Kidney capillary endothelial cell (primary cell): Measurements from ENCODE around the gene MEIG1.
"Not testable (repeated sequence)": the region's sequence is repeated elsewhere in the genome, so short reads cannot be mapped to it uniquely, and the experiment has no call there.

ENCODE experiments used
- DNase-seq: peaks from one replicate; pipeline ENCODE4 v3.0.0-alpha.2; 2018; ENCODE audit warnings: low spot score

Gene MEIG1, protein sequence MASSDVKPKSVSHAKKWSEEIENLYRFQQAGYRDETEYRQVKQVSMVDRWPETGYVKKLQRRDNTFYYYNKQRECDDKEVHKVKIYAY

DNA sequence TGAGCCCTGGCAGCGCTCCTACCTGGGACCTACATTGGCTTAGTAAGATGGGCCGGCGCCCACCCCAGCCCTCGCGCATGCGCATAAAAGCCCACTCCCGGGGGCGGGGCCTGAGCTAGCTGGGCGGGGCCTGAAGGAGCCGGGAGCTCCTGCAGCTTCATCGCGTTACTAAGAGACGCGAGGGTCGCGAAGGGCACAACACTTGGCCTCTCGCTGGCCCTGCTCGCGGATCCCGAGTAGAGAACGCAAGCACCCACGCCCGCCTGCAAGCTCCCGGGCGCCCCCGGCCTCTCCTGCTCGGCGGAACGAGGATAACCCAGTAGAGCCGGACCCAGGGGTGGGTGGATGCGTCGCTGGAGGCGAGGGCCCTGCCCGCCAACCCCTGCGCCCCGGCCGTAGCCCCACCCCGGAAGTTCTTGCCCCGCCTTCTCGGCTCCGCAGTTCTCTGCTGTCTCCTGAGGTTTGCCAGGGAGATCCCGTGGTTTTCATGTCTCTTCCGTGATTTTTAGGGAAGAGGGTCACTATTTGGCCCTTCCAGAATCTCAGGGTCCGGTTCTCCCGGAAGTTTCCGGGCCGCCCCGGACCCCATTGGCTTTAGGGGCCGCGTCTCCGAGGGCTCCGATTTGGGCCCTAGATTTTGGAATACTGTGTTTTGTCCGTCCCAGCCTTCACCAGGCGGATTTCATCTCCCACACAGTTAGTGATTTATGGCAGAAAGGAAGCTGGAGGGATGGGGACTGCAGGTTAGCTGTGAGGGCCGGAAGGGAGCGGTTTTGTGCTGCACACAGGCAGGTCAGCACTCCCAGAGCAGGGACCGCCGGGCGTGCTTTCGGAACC, at the start of gene MEIG1:
MEIG1 (plus strand) TSS at position 168 of the 837 bp plus-strand sequence. CDS start 7,081 bp downstream, outside the sequence.
- DNase-seq = peak; percentile 86

DNA sequence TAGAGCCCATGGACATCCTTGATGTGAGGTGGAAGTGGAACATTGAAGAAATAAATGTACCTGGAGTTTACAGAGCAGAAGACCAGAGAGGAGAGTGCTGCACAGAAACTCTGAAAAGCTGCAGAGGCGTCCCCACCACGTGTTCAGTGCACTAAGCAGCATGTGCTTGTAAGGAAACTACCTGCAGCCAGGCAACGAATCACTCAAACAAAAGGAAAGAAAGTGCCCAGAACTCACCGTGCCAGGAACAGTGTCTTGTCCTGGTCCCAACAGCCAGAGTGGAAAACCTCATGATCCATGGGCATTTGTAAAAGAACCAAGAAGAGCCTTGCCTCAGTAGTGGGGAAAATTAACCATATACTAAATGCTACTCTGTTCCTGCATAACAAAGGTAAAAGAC, 48.2 kb upstream of the MEIG1 start:
- no peak for DNase-seq

DNA sequence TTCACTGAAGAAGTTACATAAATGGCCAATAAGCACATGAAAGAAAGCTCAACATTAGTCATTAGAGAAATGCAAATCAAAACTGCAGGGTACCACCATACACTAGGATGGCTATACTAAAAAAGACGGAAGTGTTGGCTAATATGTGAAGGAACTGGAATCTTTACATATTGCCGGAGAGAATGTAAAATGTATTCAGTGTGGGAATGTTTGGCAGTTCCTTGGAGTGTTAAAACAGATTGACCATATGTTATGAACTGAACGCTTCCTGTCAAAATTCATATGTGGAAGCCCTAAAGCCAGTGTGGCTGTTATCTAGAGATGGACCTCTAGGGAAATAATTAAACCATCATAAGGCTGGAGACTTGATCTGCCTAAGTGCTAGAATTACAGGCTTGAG, 47.4 kb upstream of the MEIG1 start:
- no peak for DNase-seq

DNA sequence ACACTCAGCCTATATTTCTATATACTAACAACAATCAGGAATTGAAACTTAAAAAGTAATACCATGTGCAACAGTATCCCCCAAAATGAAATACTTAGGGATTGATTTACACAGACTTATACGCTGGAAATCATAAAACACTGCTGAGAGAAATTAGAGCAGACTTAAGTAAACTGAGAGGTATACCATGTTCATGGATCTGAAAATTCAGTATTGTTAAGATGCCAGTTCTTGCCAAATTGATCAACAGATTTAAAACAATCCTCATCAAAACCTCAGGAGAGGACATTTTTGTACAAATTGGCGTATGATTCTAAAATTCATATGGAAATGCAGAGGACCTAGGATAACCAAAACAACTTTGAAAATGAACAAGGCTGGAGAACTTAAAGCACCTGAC, 42.6 kb upstream of the MEIG1 start:
- DNase-seq = no peak

DNA sequence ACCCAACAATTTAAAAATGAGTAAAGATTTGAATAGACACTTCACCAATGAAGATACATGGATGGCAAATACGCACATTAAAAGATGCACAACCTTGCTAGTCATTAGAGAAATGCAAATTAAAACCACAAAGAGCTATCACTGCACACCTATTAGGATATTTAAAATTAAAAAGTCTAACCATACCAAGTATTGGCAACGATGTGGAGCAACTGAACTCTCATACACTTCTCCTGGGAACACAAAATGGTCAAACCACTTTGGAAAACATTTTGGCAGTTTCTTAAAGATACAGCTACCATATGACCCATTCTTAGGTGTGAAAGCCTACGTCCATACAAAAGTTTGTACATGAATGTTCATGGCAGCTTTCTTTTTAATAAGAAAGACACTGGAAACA, 41.4 kb upstream of the MEIG1 start:
- no peak for DNase-seq

DNA sequence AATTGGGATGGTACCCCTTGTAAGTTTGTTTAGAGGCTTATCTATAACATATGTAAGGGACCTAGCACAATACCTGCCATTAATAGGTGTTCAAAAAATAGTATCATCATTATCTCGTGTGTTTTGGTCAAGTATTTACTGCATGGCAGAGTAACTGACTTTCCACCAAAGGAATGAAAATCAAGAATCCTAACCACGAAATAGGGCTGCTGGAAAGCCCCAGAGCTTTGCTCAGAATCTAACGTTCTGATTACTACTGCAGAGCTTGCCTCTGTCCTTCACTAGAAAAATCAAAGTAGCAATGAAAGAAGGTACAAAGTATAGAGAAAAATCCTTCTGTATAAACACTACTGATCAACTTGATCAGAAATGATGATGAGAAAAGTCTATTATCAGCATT, 40.2 kb upstream of the MEIG1 start:
- DNase-seq = no peak

DNA sequence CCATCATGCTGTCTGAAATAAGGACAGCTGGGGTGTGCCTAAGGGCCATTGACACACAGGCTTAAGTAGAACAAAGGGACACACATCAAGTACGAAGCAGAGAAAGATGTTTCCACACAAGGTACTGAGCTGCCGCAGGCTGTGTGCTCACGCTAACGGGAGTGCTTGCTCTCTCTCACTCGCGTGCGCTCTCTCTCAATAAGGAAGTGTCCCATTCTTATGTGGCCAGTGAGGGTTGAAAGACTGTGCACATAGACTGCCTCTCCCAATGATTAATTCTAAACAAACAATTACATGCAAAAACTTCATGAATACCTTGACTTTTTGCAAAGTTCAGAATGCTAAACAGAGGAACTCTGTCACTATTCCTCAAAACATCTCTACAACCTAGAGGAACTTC, 35.2 kb upstream of the MEIG1 start:
- DNase-seq = no peak

DNA sequence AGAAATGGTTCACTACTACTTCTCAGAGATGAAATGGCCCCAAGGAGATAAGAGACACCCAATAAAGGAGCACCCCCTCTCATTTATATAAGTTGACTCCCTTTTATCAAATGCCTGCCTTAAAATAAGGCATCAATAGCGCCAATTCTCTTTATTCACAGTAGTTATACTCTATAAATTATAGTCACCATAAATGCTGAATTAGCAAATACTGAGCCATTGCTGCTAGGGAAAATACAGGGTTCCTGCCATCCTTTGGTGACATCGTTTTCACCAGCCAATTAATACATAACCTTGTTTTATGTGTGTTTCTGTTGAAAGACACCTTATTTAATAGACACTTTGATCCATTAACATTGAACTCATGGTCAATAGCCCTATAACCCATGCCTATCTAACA, 33.9 kb upstream of the MEIG1 start:
- no peak for DNase-seq

DNA sequence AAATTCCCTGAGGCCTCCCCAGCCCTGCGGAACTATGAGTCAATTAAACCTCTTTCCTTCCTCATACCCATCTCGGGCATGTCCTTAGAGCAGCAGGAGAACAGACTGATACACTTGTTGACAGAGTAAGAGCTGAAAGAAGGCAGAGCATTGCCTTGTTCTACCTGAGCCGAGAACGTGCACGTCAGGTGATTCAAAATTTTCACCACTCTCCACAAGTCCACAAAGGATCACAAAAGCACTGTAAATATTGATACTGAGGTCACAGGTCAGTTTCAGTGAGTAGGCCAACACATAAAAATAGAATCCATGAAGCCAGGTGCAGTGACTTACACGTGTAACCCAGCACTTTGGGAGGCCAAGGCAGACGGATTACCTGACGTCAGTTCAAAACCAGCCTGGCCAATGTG, 33.1 kb upstream of the MEIG1 start:
- no peak for DNase-seq

DNA sequence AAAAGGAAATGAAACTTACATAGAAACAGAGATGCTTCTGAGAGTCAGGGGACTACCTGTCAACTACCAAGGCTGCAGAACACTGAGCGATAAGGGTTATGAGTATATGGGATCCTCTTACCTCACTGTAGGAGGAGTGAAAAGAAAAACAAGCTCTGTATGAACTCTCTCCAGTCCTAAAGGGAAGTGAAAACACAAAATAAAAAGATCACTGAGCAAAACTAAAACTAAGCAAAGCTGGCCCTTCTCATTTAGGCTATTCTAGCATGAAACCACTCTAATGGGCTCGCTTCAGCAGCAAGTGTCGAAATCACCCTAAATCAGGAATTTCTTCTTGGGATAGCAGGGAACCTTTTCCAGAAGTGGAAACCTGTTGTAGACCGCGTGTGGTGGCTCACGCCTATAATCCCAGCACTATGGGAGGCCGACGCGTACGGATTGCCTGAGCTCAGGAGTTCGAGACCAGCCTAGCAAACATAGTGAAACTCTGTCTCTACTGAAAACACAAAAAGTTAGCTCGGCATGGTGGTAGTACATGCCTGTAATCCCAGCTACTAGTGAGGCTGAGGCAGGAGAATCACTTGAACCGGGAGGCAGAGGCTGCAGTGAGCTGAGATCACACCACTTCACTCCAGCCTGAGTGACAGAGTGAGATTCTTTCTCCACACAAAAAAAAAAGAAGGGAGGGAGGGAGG, 32.3 kb upstream of the MEIG1 start:
- DNase-seq = no peak

DNA sequence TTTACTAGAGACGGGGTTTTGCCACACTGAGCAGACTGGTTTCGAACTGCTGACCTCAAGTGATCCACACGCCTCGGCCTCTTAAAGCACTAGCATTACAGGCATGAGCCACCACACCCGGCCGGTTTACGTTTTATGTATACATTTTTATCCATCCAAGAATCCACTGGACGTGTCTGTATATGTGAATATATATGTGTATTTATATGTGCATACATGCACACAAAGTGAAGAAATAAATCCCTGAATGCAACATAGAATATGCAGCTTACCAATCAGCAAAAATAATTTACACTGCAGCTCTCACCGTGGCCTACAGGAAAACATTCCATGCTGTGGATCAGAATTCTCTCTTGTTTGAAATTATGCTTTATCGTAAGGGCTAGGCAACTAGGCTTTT, 28.6 kb upstream of the MEIG1 start:
- DNase-seq = no peak

DNA sequence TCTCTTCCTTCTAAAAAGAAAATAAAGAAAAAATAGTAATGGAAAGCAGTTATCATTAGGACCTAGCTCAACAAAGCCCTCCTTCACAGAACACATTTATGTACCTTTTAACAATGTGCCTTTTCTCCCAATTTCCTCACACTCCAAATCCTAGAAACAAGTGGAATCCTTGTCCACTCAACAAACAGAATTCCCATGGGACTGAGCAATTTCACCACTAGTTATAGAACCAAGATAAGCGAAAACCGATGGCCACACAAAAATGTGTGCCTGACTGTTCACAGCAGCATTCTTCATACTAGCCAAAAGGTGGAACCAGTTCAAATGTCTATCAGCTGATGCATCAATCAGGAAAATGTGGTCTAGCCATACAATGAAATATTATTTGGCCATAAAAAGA, 22.6 kb upstream of the MEIG1 start:
- no peak for DNase-seq

DNA sequence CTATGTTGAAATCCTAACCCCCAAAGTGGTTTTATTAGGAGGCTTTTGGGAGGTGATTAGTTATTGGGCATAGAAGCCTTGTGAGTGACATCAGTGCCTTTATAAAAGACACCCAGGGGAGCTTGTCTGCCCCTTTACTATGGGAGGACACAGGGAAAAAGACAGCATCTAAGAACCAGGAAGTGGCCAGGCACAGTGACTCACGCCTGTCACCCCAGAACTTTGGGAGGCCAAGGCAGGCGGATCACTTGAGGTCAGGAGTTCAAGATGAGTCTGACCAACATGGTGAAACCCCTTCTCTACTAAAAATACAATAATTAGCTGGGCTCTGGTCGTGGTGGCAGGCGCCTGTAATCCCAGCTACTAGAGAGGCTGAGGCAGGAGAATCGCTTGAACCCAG, 20.2 kb upstream of the MEIG1 start:
- DNase-seq = not testable (repeated sequence)

DNA sequence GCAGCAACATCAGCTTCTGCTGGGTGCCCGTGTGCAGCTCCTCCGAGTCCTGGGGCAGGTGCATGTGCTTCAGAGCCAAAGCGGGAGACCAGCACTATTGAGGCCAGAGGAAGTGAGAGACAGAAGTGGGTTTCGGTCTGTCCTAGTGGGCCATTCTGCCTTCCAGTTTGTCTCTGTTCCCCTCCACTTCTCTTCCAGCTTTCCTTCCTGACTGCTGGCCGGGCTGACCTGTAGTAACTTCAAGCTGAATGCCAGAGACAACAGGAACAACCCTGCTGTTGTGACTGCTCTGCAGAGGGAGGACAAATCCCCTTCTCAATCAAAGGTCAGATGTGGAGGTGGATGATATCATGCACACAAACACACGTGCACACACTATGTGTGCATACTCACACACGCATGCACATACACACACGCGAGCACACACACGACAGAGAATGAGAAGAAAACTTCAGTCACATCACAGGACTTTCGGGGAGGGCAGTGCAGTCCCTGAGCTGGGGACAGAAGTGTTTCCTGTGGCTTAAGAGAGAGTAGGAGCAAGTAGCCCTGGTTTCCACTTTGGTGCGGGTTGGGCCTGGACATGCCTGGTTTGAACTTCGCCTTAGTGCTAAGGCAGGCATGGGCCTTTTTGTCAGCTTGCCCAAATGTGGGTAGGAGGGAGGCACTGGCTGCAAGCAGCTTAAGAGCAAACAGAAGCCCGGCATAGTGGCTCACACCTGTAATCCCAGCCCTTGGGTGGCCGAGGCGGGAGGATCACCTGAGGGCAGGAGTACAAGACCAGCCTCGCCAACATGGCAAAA, 16.8 kb upstream of the MEIG1 start:
- not testable (repeated sequence) for DNase-seq

DNA sequence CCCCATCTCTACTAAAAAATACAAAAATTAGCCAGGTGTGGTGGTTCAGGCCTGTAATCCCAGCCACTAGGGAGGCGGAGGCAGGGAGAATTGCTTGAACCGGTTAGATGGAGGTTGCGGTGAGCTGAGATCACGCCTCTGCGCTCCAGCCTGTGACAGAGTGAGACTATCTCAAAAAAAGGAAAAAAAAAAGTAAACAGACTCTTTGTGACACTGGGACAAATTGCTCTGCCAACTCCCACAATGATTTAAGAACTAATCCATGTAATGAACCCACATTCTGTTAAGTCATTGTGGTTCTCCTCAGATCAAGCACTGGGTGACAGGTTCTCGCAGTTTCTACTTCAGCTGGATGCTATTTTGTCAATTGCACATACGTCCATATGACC, 16.2 kb upstream of the MEIG1 start:
- DNase-seq = not testable (repeated sequence)

DNA sequence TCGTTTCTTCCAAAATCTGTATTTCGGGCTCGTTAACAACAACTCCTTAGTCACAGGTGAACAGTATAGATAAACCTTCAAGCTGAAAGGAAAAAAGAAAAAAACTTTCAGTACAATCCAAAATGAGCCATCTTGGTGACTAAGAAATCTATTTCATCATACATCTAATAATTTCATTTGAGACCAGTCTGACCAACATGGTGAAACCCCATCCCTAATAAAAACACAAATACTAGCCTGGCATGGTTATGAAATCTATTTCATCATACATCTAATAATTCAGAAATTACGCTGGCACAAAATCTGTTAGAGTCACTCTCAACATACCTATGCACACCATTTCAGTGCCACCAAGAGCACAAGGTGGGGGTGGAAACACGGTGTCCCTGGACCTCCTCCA, 14.1 kb upstream of the MEIG1 start:
- no peak for DNase-seq

DNA sequence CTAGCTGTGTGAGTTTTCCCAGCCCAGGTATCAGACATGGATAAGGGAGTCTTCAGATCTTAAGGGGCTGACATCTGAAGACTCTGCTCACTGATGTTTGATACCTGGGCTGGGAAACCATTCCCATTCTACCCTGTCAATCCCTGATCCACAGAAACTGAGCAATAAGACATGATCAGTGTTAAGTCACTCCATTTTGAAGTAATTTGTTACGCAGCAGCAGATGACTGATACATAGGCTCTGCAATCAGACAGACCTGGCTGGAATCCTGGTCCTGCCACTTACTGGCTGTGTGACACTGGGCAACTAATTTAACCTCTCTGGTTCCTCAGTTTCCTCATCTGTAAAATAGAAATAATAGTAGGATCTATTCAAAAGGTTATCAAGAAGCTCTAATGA, 11.9 kb upstream of the MEIG1 start:
- no peak for DNase-seq

DNA sequence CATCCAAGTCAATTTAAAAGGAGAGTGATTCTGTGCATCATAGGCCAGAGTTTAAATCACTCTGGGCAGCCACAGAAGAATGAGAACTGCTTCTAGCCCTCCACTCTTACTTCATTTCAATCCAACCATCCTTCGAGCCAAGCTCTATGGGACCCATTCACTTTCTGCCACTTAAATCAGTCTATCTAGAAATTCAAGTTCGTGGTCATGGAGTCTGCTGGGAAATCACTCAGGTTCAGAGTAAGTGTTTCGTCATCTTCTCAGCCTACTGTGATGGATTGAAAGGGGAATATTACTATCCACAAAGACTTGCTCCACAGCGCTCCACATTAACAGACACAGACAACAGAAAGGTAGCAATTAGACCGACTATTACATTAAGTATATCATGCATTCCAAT, 9.9 kb upstream of the MEIG1 start:
- DNase-seq = no peak

DNA sequence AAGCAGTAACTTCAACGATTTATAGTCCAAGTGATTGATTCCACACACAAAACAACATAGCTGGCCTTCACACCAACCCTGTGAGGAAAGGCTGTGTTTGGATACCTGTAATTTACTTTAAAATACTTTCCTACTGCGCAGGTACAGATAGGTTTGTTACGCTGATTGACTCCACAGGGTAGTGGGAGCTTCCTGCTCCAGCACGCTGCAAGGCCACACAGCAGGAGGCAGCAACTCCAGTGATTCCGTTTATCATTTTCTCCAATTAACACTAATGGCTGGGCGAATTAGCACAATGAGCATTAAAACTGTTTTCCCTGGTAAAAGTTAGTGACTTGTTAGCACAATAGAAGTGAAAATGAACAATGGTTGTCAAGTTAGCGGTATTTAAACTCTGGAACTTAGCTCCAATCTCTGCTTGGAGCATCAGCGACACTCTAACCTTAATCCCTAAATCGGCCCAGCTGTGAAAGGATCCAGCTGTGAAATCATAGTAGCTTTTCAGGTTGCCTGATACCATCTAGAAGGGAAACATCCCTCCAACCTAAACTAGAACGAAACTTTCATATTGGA, 6.3 kb upstream of the MEIG1 start:
- DNase-seq = peak; percentile 20

DNA sequence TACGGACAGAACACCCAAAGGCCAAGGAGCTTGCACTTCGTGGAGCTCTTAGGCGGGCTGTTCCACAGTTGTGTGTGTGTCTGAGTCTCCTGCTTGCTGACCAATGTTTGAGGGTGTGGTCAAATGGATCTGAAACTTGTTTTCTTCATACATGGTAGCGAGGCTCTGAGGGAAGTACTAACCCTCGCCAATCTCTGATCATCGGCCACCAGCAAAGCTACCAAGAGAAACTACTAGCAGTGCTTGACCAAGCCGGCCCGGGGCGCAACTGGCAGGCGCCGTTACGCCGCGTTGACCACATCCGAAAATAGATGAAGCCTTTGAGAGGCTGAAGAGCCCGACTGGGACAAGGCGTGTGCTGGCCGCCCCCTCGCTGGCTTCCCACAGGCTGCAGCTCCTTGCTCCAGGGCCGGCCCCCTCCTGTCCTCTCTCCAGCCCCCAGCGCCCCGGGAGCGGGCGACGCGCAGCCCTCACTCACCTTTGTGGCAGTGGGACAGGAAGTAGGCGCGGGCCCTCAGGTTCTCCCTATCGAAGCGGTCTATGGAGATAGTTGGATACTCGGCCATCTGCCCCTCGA, 5.7 kb upstream of the MEIG1 start:
- DNase-seq = peak; percentile 50

DNA sequence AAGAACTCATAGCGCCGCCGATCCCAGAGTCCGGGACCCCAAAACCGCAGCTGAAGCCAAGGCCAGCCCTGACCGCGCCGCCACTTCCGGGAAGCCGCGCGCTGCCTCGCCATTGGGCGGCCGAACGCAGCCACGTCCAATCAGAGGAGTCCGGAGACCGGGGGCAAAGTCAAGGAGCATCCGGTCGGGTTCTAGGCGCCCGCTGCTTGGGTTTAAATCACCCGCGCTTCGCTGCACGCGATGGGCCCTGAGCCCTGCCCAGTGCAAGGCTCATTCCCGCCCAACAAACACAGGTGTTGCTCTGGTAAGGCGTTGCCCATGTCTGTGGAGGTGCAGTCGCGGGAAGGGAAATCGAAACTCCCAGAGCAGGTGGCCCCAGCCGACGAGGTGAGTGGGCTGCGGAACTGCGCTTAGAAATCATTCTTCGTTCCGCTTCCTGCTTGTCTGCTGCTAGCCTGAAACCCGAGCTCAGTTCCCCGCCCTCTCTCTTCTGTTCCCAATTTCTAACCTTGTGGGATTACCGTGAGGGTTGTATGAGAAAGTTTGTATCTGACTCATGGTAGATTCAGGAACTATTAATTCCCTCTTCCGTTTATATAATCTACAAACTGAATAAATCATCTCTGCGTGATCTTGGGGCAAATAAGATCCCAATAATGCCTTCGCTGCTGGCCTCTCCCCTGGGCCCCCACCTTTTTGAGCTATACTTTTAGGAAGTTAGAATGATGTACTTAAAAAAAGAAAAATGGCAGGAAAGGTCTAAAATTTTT, 5.0 kb upstream of the MEIG1 start, which contains the start of gene DCLRE1C:
DCLRE1C (minus strand) TSS at position 96 of the 770 bp plus-strand sequence; CDS start at position 10, 86 bp downstream.
- DNase-seq = peak; percentile 82
